ENCODE data around the gene CHD6. TPM values are rescaled to one million over a fixed set of nuclear protein-coding genes. Genes with fewer than 3 reads are reported as not detected.

The CHD6 gene
- total and polyA plus RNA-seq, 12 donors, result 9.2 to 56.8 (median 41.7) TPM

- H3K27ac ChIP-seq, result no peak overlapping the region
- TF ChIP-seq POLR2A (IDR thresholded peaks at IDR 0.05), result no peak
- no peak for TF ChIP-seq CTCF (IDR thresholded peaks at IDR 0.05)
- intact Hi-C loops (cut with DNase I), result no loop called here
- no peak for DNase-seq
- no peaks in the 10 kb centered on the region for H3K27me3 ChIP-seq
- H3K4me3 ChIP-seq, result no peak overlapping the region
- H3K4me1 ChIP-seq (replicated peaks in 1 of 2), result no peaks in the 10 kb centered on the region
- no peaks in the 10 kb centered on the region for H3K9me3 ChIP-seq (replicated peaks in 1 of 3)
- WGBS, 4 donors, result 81 to 87% (median 84%) methylated on average over 11 of the region's 11 CpGs
- H3K36me3 ChIP-seq (replicated peaks in 1 of 2), result no peaks in the 10 kb centered on the region
These were observed 244.9 kb downstream of the CHD6 start for GRCh38 chr20:41373251-41373783.

DNA sequence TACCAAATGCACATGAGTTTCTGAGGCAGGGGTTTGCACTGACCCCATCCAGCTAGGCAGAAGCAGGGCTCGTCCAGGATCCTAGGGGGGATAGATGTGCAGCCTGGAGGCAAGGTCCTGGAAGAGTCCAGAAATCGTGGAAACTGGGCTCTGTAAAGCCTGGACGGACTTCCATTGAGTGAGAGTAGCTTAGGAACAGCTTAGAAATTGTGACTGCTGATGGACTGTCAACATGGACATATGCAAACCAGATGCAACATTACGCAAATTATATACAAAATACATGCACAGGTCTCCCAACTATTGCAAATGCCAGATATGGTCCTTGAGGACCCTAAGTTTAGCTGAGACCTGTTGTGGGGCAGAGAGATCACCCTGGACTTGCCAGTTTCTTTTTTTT is 246.8 kb downstream of the CHD6 start:
- Histone ChIP-seq H3K4me3 (no peak overlapping the region), H3K27ac (no peak overlapping the region), H3K36me3 (replicated peaks in 1 of 2) (no peaks in the 10 kb centered on the region), H3K9me3 (replicated peaks in 1 of 3) (no peaks in the 10 kb centered on the region), H3K27me3 (no peaks in the 10 kb centered on the region), H3K4me1 (replicated peaks in 1 of 2) (no peaks in the 10 kb centered on the region)
- WGBS, 4 donors, result 74 to 90% (median 85%) methylated on average over 4 of the region's 4 CpGs
- no peak for DNase-seq
- intact Hi-C loops (cut with DNase I), result no loop called here
- no peak for TF ChIP-seq CTCF (IDR thresholded peaks at IDR 0.05)
- TF ChIP-seq POLR2A (IDR thresholded peaks at IDR 0.05), result no peak

DNA sequence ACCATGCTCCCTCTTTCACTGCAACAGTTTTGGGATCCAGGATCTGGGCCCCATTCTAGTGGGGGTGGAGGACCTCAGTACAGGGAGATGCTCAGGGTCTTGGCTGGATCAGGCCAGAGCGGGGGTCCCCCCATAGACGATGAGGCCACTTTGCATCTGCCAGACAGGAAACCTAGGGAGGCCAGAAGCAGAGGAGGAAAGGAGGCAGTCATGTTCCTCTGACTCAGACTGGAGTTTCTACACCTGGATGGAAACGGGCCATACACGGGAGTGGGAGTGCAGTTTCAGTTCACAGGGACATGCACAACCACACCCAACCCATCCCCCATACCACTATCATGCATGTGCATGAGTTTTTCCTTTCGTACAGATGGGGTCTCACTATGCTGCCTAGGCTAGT is 248.0 kb downstream of the CHD6 start:
- DNase-seq, result no peak
- TF ChIP-seq CTCF (IDR thresholded peaks at IDR 0.05) (no peak), POLR2A (IDR thresholded peaks at IDR 0.05) (no peak)
- Histone ChIP-seq H3K27me3 (peaks cover 10% of the 10 kb centered on the region), H3K4me1 (replicated peaks in 1 of 2) (no peaks in the 10 kb centered on the region), H3K36me3 (replicated peaks in 1 of 2) (no peaks in the 10 kb centered on the region), H3K9me3 (replicated peaks in 1 of 3) (no peaks in the 10 kb centered on the region), H3K27ac (no peak overlapping the region), H3K4me3 (no peak overlapping the region)
- WGBS, 4 donors, result 85 to 89% (median 86%) methylated on average over 5 of the region's 5 CpGs
- intact Hi-C loops (cut with DNase I), result no loop called here

DNA sequence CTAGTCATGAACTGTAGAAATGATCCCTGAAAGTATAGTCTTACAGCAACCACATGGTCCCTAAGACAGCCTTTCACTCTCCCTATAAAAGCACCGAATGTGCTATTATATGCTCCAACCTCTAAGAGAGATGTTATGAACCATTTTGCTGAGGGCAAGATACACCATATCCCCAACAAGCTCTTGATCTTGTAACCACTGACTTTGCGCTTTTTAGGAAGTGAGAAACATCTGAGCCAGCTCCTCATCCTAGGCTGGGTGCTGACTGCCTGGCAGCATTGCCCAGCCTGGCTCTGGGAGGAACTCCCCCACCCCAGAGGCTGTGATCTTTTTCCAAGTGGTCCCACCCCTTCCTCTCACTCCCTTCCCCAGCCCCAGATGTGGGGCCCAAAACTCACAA is 248.5 kb downstream of the CHD6 start:
- H3K27ac ChIP-seq, result no peak overlapping the region
- DNase-seq, result no peak
- WGBS, 4 donors, result 76 to 90% (median 78%) methylated on average over 2 of the region's 2 CpGs
- H3K4me1 ChIP-seq (replicated peaks in 1 of 2), result no peaks in the 10 kb centered on the region
- TF ChIP-seq POLR2A (IDR thresholded peaks at IDR 0.05), result no peak
- no peak for TF ChIP-seq CTCF (IDR thresholded peaks at IDR 0.05)
- no peaks in the 10 kb centered on the region for H3K36me3 ChIP-seq (replicated peaks in 1 of 2)
- H3K27me3 ChIP-seq, result peaks cover 10% of the 10 kb centered on the region
- intact Hi-C loops (cut with DNase I), result no loop called here
- no peak overlapping the region for H3K4me3 ChIP-seq
- H3K9me3 ChIP-seq (replicated peaks in 1 of 3), result no peaks in the 10 kb centered on the region

All from adrenal gland (tissue), 12 donors.